ENCODE measurements around the gene BOLL.
A peak's percentile ranks its signal among the peaks of the same experiment; 100 is the strongest.
"Not testable (repeated sequence)": the region's sequence is repeated elsewhere in the genome, so short reads cannot be mapped to it uniquely, and the experiment has no call there.

The BOLL gene

GRCh38 chr2:197705121-197705911 lies 79.8 kb downstream of the BOLL start, which contains the start of gene MARS2:
MARS2 (plus strand) TSS chr2:197705369; CDS start chr2:197705406, 37 bp downstream.
- DNase-seq = peak; percentile 77 to 91 (median 88)

GRCh38 chr2:197704434-197705120 lies 80.5 kb downstream of the BOLL start:
- DNase-seq = no peak

GRCh38 chr2:197700960-197701359 lies 84.2 kb downstream of the BOLL start:
- no peak for DNase-seq

- DNase-seq = not testable (repeated sequence)
Measured at GRCh38 chr2:197699724-197700123, 85.4 kb downstream of the BOLL start.

GRCh38 chr2:197696571-197696970 lies 88.5 kb downstream of the BOLL start:
- not testable (repeated sequence) for DNase-seq

- not testable (repeated sequence) for DNase-seq
Measured at GRCh38 chr2:197695971-197696370, 89.1 kb downstream of the BOLL start.

GRCh38 chr2:197695206-197695605 lies 89.9 kb downstream of the BOLL start:
- DNase-seq = not testable (repeated sequence)

DNA sequence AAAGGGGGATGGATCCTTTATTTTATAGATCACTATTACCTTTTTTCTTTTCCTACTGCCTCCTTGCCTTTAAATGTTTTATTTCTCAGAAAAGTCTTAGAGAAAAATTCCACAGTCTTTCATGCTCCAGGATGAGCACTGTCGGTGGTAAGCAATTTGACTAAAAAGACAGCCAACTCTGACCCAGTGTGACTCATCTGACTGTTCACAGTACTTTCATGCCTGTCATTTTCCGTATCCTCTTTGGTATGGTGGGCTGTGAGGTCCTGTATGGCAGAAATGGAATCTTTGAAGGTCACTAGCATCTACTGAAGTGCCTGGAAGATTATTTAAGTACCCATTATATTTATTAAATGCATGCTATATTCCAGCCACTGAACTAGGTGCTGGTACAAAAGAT lies 107.6 kb downstream of the BOLL start:
- DNase-seq = no peak

DNA sequence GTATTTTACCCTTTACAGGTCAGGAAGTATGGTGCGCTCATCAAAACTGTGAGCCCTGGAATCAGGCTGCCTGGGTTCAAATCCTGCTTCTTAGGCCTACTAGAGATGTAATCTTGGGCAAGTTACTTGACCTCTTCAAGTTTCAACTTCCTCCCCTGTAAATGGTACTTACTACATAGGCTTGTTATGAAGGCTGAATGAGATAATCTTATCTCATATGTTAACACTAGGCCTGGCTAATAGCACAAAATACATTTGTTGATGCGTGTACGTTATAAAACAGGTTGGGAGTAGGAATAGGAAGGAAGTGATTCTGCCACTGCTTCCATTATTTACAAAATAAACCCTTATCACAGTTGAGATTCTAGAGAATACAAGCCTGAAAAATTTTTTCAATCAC lies 108.1 kb downstream of the BOLL start:
- no peak for DNase-seq

Data from activated CD4-positive, CD25-positive, alpha-beta regulatory T cell (primary cell).